ENCODE results near the gene HNRNPA1. TPM values are rescaled to one million over a fixed set of nuclear protein-coding genes. Genes with fewer than 3 reads are reported as not detected.
"Not testable (repeated sequence)": the region's sequence is repeated elsewhere in the genome, so short reads cannot be mapped to it uniquely, and the experiment has no call there.

The HNRNPA1 gene
- total and polyA plus RNA-seq, 2 of the 4 experiments (the other 2 are of a cell fraction) = 747 to 1,409 TPM

DNA sequence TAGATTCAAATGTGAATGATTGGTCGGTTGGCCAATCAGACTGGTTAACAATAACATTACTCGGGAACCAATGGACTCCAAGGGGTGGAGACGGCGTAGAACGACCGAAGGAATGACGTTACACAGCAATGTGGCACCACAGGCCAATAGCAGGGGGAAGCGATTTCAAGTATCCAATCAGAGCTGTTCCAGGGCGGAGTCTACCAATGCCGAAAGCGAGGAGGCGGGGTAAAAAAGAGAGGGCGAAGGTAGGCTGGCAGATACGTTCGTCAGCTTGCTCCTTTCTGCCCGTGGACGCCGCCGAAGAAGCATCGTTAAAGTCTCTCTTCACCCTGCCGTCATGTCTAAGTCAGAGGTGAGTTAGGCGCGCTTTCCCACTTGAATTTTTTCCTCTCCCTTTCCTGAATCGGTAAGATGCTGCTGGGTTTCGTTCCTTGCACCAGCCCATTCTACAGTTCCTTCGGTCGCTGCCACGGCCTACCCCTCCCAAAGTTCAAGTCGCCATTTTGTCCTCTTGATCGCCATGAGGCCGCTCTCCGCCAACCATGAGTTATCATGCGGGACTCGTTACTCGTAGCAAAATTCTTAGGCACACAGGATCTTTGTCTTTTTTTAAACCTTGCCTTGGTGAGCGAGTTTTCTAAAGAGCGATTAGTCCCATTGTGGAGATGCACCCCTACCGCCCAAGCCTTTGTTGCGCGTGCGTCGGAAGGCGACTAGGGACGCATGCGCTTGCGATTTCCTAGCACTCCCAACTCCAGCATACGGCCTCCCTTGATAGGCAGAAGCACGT, at the start of gene HNRNPA1 (continued):
- TF ChIP-seq, protein P1, sequence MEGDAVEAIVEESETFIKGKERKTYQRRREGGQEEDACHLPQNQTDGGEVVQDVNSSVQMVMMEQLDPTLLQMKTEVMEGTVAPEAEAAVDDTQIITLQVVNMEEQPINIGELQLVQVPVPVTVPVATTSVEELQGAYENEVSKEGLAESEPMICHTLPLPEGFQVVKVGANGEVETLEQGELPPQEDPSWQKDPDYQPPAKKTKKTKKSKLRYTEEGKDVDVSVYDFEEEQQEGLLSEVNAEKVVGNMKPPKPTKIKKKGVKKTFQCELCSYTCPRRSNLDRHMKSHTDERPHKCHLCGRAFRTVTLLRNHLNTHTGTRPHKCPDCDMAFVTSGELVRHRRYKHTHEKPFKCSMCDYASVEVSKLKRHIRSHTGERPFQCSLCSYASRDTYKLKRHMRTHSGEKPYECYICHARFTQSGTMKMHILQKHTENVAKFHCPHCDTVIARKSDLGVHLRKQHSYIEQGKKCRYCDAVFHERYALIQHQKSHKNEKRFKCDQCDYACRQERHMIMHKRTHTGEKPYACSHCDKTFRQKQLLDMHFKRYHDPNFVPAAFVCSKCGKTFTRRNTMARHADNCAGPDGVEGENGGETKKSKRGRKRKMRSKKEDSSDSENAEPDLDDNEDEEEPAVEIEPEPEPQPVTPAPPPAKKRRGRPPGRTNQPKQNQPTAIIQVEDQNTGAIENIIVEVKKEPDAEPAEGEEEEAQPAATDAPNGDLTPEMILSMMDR (conservative IDR thresholded peaks at IDR 0.05; ENCODE audit: low read depth, low read length) = no peak
- TF ChIP-seq FOS (IDR thresholded peaks at IDR 0.05; ENCODE audit: low read depth, low read length) = peak; percentile 87
- peak; percentile 99 for TF ChIP-seq POLR2A (IDR thresholded peaks at IDR 0.05; ENCODE audit: low read depth, low read length)

DNA sequence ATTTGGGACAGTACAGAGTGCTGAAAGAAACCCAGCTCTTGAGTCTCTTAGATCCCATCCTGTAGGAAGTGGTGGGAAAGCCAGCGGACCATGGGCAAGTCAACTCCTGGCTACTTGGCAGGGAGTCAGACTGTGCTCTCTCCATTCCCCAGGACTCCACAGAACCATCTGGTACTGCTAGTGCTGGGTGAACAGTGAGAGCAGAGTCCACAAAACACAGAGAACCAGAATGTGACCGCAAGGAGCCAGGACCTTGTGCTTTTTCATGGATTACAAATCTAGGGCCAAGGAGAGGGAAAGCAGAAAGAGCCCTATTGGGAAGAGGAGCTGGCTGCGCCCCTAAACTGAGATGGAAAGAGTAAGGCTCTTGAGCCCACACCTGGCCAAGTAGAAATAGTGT, 49.3 kb upstream of the HNRNPA1 start:
- H3K14ac ChIP-seq (replicated peaks; ENCODE audit: low read depth, low read length); H3K9ac ChIP-seq (ENCODE audit: low read depth, low read length); H4K20me1 ChIP-seq (ENCODE audit: insufficient read depth, low read length); H3K4me2 ChIP-seq (ENCODE audit: low read depth, low read length); POLR2A ChIA-PET (ENCODE audit: unreplicated experiment); H3K4me3 ChIP-seq (ENCODE audit: insufficient read depth, low read depth, low read length); DNase-seq; H3K9me1 ChIP-seq (ENCODE audit: insufficient read depth, low read length); H3K9me3 ChIP-seq (ENCODE audit: control insufficient read depth, insufficient read depth, low read length); H3K36me3 ChIP-seq (ENCODE audit: control insufficient read depth, insufficient read depth, low read length); H4K8ac ChIP-seq (ENCODE audit: low read depth in 2 of 2, low read length in 2 of 2); BruUV-seq (replicated peaks); CTCF ChIA-PET; H3K18ac ChIP-seq (ENCODE audit: low read depth, low read length); H3K27me3 ChIP-seq (ENCODE audit: control insufficient read depth, insufficient read depth, low read length); in situ Hi-C loops (cut with MboI; ENCODE audit: low sequenced_read_pairs); H2AK9ac ChIP-seq (replicated peaks; ENCODE audit: low read depth, low read length, poor library complexity); H3K23ac ChIP-seq (ENCODE audit: low read depth, low read length); H4K91ac ChIP-seq (ENCODE audit: insufficient read depth, low read depth, low read length); ATAC-seq (ENCODE audit: low read depth); H2AFZ ChIP-seq (replicated peaks; ENCODE audit: low read length, poor library complexity); H3K56ac ChIP-seq (ENCODE audit: extremely low read depth, insufficient read depth, low read length); dilution Hi-C loops (cut with HindIII; ENCODE audit: low sequenced_read_pairs, unreplicated experiment); H2BK20ac ChIP-seq (ENCODE audit: low read depth, low read length); H4K5ac ChIP-seq (ENCODE audit: low read depth, low read length); H2BK5ac ChIP-seq (ENCODE audit: low read depth, low read length, poor library complexity, severe bottlenecking); intact Hi-C loops (cut with micrococcal nuclease); H2BK120ac ChIP-seq (ENCODE audit: low read depth, low read length): not testable (repeated sequence)
- Histone ChIP-seq H3K27ac (ENCODE audit: insufficient read depth, low read length) (peak overlapping the region; percentile 11; the same call in 1 of the 2 replicates), H2AK5ac (ENCODE audit: low read depth, low read length) (peak overlapping the region; percentile 31), H3K79me1 (ENCODE audit: low read depth in 1 of 2, low read length in 2 of 2) (peaks cover 10 to 14% of the 10 kb centered on the region in 2 experiments), H3K4ac (ENCODE audit: low read depth, low read length) (peak overlapping the region; percentile 12; the same call in 1 of the 2 replicates), H2BK15ac (ENCODE audit: low read depth, low read length) (0 out of 3 replicates have a peak overlapping the region, but pooled peaks have one; percentile 17), H3K4me1 (ENCODE audit: control insufficient read depth, insufficient read depth, low read length) (peaks cover 20% of the 10 kb centered on the region)
- WGBS, 2 experiments (ENCODE audit: extremely low coverage in 2 of 2, insufficient read length in 1 of 2) = no CpG with 5 or more reads among the region's 3 CpGs

Measured in IMR-90 (cell line).